Activated T-helper 1 cell treated with anti-CD3 and anti-CD28 coated beads, Interleukin-12 subunit alpha, Interleukin-12 subunit beta, Interleukin-2, Interleukin-4 antibody, amounts not matched to agents 30 ng/mL and 10 ng/mL and 1 ng/mL, durations not matched to agents 14 hours and 24 hours and 36 hours (primary cell): ENCODE data around the gene NCBP1. TPM values are rescaled to one million over a fixed set of nuclear protein-coding genes. Genes with fewer than 3 reads are reported as not detected.
A peak's percentile ranks its signal among the peaks of the same experiment; 100 is the strongest.
"Not testable (repeated sequence)": the region's sequence is repeated elsewhere in the genome, so short reads cannot be mapped to it uniquely, and the experiment has no call there.

Experiments used
- DNase-seq: peaks from one replicate; pipeline ENCODE4 v3.0.0; 2021; ENCODE audit warnings: low spot score
- H3K27ac Mint-ChIP-seq: one replicate; pipeline ENCODE4 v1.8.0; 2021; ENCODE audit warnings: mild to moderate bottlenecking, mixed read lengths
- H3K27me3 Mint-ChIP-seq: one replicate; pipeline ENCODE4 v1.8.0; 2022; ENCODE audit warnings: mild to moderate bottlenecking, moderate library complexity, mixed read lengths; ENCODE audit not compliant: insufficient read depth
- H3K36me3 Mint-ChIP-seq: one replicate; pipeline ENCODE4 v1.8.0; 2021; ENCODE audit warnings: low read depth, mixed read lengths
- H3K4me1 Mint-ChIP-seq: one replicate; pipeline ENCODE4 v1.8.0; 2021; ENCODE audit warnings: low read depth, mixed read lengths
- H3K4me3 Mint-ChIP-seq: one replicate; pipeline ENCODE4 v1.8.0; 2021; ENCODE audit warnings: mild to moderate bottlenecking, moderate library complexity, mixed read lengths
- H3K9me3 Mint-ChIP-seq: one replicate; pipeline ENCODE4 v1.8.0; 2021; ENCODE audit warnings: mixed read lengths
- intact Hi-C: fragments of 100-400 bp; cut with micrococcal nuclease; formaldehyde crosslinking; loops from one replicate; pipeline ENCODE4 v1.15.1; 2024
- total RNA-seq: library from RNA; stranded (reverse); gene quantifications from 2 replicates; pipeline ENCODE4 v1.2.3, GENCODE V29; 2022

NCBP1 gene
- total RNA-seq, 1 donor from 2014 or later = 43.2 TPM

- no peaks in the 10 kb centered on the region for H3K9me3 Mint-ChIP-seq
- H3K36me3 Mint-ChIP-seq = peaks cover 24% of the 10 kb centered on the region
- no peaks in the 10 kb centered on the region for H3K27me3 Mint-ChIP-seq
- peaks cover 9% of the 10 kb centered on the region for H3K4me1 Mint-ChIP-seq
- H3K4me3 Mint-ChIP-seq = no peak overlapping the region
- no peak for DNase-seq
- intact Hi-C loops = no loop called here
- no peak overlapping the region for H3K27ac Mint-ChIP-seq
Observed at GRCh38 chr9:97601228-97601898, 32.3 kb upstream of the NCBP1 start.

- intact Hi-C loops = no loop called here
- Mint-ChIP-seq H3K27me3 (no peaks in the 10 kb centered on the region), H3K27ac (no peak overlapping the region), H3K4me1 (peaks cover 9% of the 10 kb centered on the region), H3K36me3 (peaks cover 24% of the 10 kb centered on the region), H3K9me3 (no peaks in the 10 kb centered on the region), H3K4me3 (no peak overlapping the region)
- no peak for DNase-seq
Observed at GRCh38 chr9:97602430-97602829, 31.2 kb upstream of the NCBP1 start.

- DNase-seq = no peak
- Mint-ChIP-seq H3K4me3 (no peak overlapping the region), H3K4me1 (no peaks in the 10 kb centered on the region), H3K36me3 (peaks cover 26% of the 10 kb centered on the region), H3K27me3 (no peaks in the 10 kb centered on the region), H3K9me3 (no peaks in the 10 kb centered on the region), H3K27ac (no peak overlapping the region)
- intact Hi-C loops = no loop called here
Observed at GRCh38 chr9:97604901-97605645, 28.5 kb upstream of the NCBP1 start.

- intact Hi-C loops = loop anchor here (1.0 to 2.0 kb wide), 6 partner anchors 17 to 759 kb away; partner anchors contain the start of genes NCBP1 and TSTD2
- H3K4me1 Mint-ChIP-seq = peaks cover 16% of the 10 kb centered on the region
- peaks cover 29% of the 10 kb centered on the region for H3K36me3 Mint-ChIP-seq
- no peak overlapping the region for H3K27ac Mint-ChIP-seq
- H3K27me3 Mint-ChIP-seq = no peaks in the 10 kb centered on the region
- no peak overlapping the region for H3K4me3 Mint-ChIP-seq
- DNase-seq = peak; percentile 40
- H3K9me3 Mint-ChIP-seq = no peaks in the 10 kb centered on the region
Observed at GRCh38 chr9:97615439-97616072, 18.1 kb upstream of the NCBP1 start.

GRCh38 chr9:97617939-97618416 lies 15.6 kb upstream of the NCBP1 start:
- Mint-ChIP-seq H3K27me3 (no peaks in the 10 kb centered on the region), H3K4me1 (peaks cover 16% of the 10 kb centered on the region), H3K9me3 (no peaks in the 10 kb centered on the region), H3K27ac (no peak overlapping the region), H3K4me3 (no peak overlapping the region), H3K36me3 (peaks cover 35% of the 10 kb centered on the region)
- intact Hi-C loops = no loop called here
- DNase-seq = no peak

GRCh38 chr9:97620063-97620462 lies 13.6 kb upstream of the NCBP1 start:
- peaks cover 41% of the 10 kb centered on the region for H3K36me3 Mint-ChIP-seq
- intact Hi-C loops = not testable (repeated sequence)

GRCh38 chr9:97622483-97622882 lies 11.1 kb upstream of the NCBP1 start:
- H3K9me3 Mint-ChIP-seq, H3K4me3 Mint-ChIP-seq, DNase-seq, H3K27me3 Mint-ChIP-seq, intact Hi-C loops, H3K27ac Mint-ChIP-seq: not testable (repeated sequence)
- Mint-ChIP-seq H3K4me1 (peaks cover 15% of the 10 kb centered on the region), H3K36me3 (peaks cover 30% of the 10 kb centered on the region)

More at GRCh38 chr9:97620063-97620462, 13.6 kb upstream of the NCBP1 start:
- H3K4me3 Mint-ChIP-seq, H3K27me3 Mint-ChIP-seq, DNase-seq, H3K27ac Mint-ChIP-seq, H3K9me3 Mint-ChIP-seq: not testable (repeated sequence)
- peaks cover 16% of the 10 kb centered on the region for H3K4me1 Mint-ChIP-seq

GRCh38 chr9:97623946-97624345 lies 9.7 kb upstream of the NCBP1 start:
- peaks cover under 1% of the 10 kb centered on the region for H3K4me1 Mint-ChIP-seq
- intact Hi-C loops = no loop called here
- H3K27me3 Mint-ChIP-seq = no peaks in the 10 kb centered on the region
- H3K9me3 Mint-ChIP-seq = no peaks in the 10 kb centered on the region
- H3K4me3 Mint-ChIP-seq = no peak overlapping the region
- H3K27ac Mint-ChIP-seq = no peak overlapping the region
- DNase-seq = no peak
- peaks cover 22% of the 10 kb centered on the region for H3K36me3 Mint-ChIP-seq

GRCh38 chr9:97625620-97626019 lies 8.0 kb upstream of the NCBP1 start:
- Mint-ChIP-seq H3K36me3 (peaks cover 18% of the 10 kb centered on the region), H3K4me1 (no peaks in the 10 kb centered on the region)
- intact Hi-C loops = no loop called here

GRCh38 chr9:97627624-97628023 lies 6.0 kb upstream of the NCBP1 start:
- H3K27me3 Mint-ChIP-seq = no peaks in the 10 kb centered on the region
- intact Hi-C loops = no loop called here

More at GRCh38 chr9:97625620-97626019, 8.0 kb upstream of the NCBP1 start:
- Mint-ChIP-seq H3K4me3 (no peak overlapping the region), H3K9me3 (no peaks in the 10 kb centered on the region), H3K27ac (no peak overlapping the region), H3K27me3 (no peaks in the 10 kb centered on the region)
- DNase-seq = no peak

GRCh38 chr9:97628668-97629067 lies 5.0 kb upstream of the NCBP1 start:
- no peak for DNase-seq
- intact Hi-C loops = no loop called here
- Mint-ChIP-seq H3K4me1 (peaks cover 9% of the 10 kb centered on the region), H3K4me3 (no peak overlapping the region), H3K36me3 (peaks cover 4% of the 10 kb centered on the region), H3K27ac (no peak overlapping the region), H3K27me3 (no peaks in the 10 kb centered on the region), H3K9me3 (no peaks in the 10 kb centered on the region)

More at GRCh38 chr9:97627624-97628023, 6.0 kb upstream of the NCBP1 start:
- Mint-ChIP-seq H3K36me3 (peaks cover 9% of the 10 kb centered on the region), H3K9me3 (no peaks in the 10 kb centered on the region), H3K4me1 (peaks cover 9% of the 10 kb centered on the region), H3K27ac (no peak overlapping the region), H3K4me3 (no peak overlapping the region)
- DNase-seq = no peak

- H3K27me3 Mint-ChIP-seq = no peaks in the 10 kb centered on the region
- intact Hi-C loops = no loop called here
Observed at GRCh38 chr9:97629156-97629555, 4.5 kb upstream of the NCBP1 start.

GRCh38 chr9:97630591-97630990 lies 3.0 kb upstream of the NCBP1 start:
- Mint-ChIP-seq H3K9me3 (no peaks in the 10 kb centered on the region), H3K27ac (no peak overlapping the region), H3K4me3 (no peak overlapping the region), H3K4me1 (peaks cover 25% of the 10 kb centered on the region), H3K27me3 (no peaks in the 10 kb centered on the region), H3K36me3 (peaks cover 9% of the 10 kb centered on the region)
- intact Hi-C loops = loop anchor here (5.0 to 10.0 kb wide), 3 partner anchors 277 to 856 kb away; partner anchors contain the start of gene ZNF510
- no peak for DNase-seq

More at GRCh38 chr9:97629156-97629555, 4.5 kb upstream of the NCBP1 start:
- Mint-ChIP-seq H3K4me1 (peaks cover 10% of the 10 kb centered on the region), H3K36me3 (peaks cover 4% of the 10 kb centered on the region), H3K9me3 (no peaks in the 10 kb centered on the region), H3K27ac (no peak overlapping the region), H3K4me3 (no peak overlapping the region)
- DNase-seq = no peak
